Measurements from ENCODE around the gene STIMATE. TPM values are rescaled to one million over a fixed set of nuclear protein-coding genes. Genes with fewer than 3 reads are reported as not detected.

Gene STIMATE
- total RNA-seq, 2 experiments from 2014 or later, result 7.7 to 9.7 TPM

DNA sequence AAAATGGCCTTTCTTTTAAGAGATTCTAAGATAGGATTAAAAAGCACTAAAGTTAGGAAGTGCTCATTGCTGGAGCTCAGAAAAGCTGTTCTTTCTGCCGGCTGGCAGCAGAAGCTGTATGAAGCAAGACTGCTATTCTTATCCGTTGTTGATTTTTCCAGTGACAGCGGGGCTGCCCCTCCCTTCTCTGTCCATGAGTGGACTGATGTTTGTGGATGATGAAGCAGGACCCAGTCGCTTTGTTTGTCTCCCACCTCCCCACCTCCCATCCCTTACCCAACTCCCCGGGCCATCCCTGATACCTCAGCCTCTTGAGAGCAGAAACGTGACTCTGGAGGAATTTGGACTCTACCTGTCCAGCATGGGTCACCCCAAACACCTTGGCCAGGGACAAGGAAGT, 52.2 kb downstream of the STIMATE start:
- no peaks in the 10 kb centered on the region for H3K4me1 Mint-ChIP-seq (ENCODE audit: low read depth)
- H3K9me3 Mint-ChIP-seq, result no peaks in the 10 kb centered on the region
- H3K36me3 Mint-ChIP-seq (ENCODE audit: low read depth), result peaks cover 4% of the 10 kb centered on the region
- CTCF ChIA-PET, result interaction anchor here (0.7 to 2.0 kb wide), 5 partner anchors 48 to 227 kb away, joined by 3 to 8 read pairs (median 5); no protein-coding TSS in a partner anchor
- no peak overlapping the region for H3K4me3 Mint-ChIP-seq
- intact Hi-C loops (cut with micrococcal nuclease), result no loop called here
- H3K27me3 Mint-ChIP-seq (ENCODE audit: low read depth), result no peaks in the 10 kb centered on the region
- no peak overlapping the region for H3K27ac Mint-ChIP-seq
- DNase-seq, result no peak

GRCh38 chr3:52844290-52844975, 52.9 kb downstream of the STIMATE start:
- H3K36me3 Mint-ChIP-seq (ENCODE audit: low read depth), result peaks cover 4% of the 10 kb centered on the region
- no peaks in the 10 kb centered on the region for H3K9me3 Mint-ChIP-seq
- no peak overlapping the region for H3K27ac Mint-ChIP-seq
- H3K4me3 Mint-ChIP-seq, result no peak overlapping the region
- intact Hi-C loops (cut with micrococcal nuclease), result no loop called here
- no peaks in the 10 kb centered on the region for H3K27me3 Mint-ChIP-seq (ENCODE audit: low read depth)
- CTCF ChIA-PET, result interaction anchor here (1.5 to 2.0 kb wide), 4 partner anchors 49 to 227 kb away, joined by 3 to 8 read pairs (median 6); no protein-coding TSS in a partner anchor
- DNase-seq, result no peak
- H3K4me1 Mint-ChIP-seq (ENCODE audit: low read depth), result peaks cover under 1% of the 10 kb centered on the region

- intact Hi-C loops (cut with micrococcal nuclease), result no loop called here
- H3K36me3 Mint-ChIP-seq (ENCODE audit: low read depth), result peaks cover 4% of the 10 kb centered on the region
- no peaks in the 10 kb centered on the region for H3K9me3 Mint-ChIP-seq
- no peak for DNase-seq
- no peaks in the 10 kb centered on the region for H3K27me3 Mint-ChIP-seq (ENCODE audit: low read depth)
- H3K27ac Mint-ChIP-seq, result no peak overlapping the region
- H3K4me1 Mint-ChIP-seq (ENCODE audit: low read depth), result peaks cover 6% of the 10 kb centered on the region
- H3K4me3 Mint-ChIP-seq, result no peak overlapping the region
- CTCF ChIA-PET, result interaction anchor here (0.6 to 1.6 kb wide), 2 partner anchors 10 to 227 kb away, joined by 3 to 5 read pairs; no protein-coding TSS in a partner anchor
These were observed 53.5 kb downstream of the STIMATE start for GRCh38 chr3:52843881-52844280.

- DNase-seq, result no peak
- no peaks in the 10 kb centered on the region for H3K9me3 Mint-ChIP-seq
- H3K4me3 Mint-ChIP-seq, result no peak overlapping the region
- no peaks in the 10 kb centered on the region for H3K27me3 Mint-ChIP-seq (ENCODE audit: low read depth)
- H3K4me1 Mint-ChIP-seq (ENCODE audit: low read depth), result peaks cover 12% of the 10 kb centered on the region
- CTCF ChIA-PET, result interaction anchor here (0.6 to 1.6 kb wide), 2 partner anchors 10 to 228 kb away, joined by 3 to 5 read pairs; no protein-coding TSS in a partner anchor
- H3K27ac Mint-ChIP-seq, result no peak overlapping the region
- H3K36me3 Mint-ChIP-seq (ENCODE audit: low read depth), result peaks cover 4% of the 10 kb centered on the region
- intact Hi-C loops (cut with micrococcal nuclease), result no loop called here
These were observed 54.1 kb downstream of the STIMATE start for GRCh38 chr3:52843108-52843865.

DNA sequence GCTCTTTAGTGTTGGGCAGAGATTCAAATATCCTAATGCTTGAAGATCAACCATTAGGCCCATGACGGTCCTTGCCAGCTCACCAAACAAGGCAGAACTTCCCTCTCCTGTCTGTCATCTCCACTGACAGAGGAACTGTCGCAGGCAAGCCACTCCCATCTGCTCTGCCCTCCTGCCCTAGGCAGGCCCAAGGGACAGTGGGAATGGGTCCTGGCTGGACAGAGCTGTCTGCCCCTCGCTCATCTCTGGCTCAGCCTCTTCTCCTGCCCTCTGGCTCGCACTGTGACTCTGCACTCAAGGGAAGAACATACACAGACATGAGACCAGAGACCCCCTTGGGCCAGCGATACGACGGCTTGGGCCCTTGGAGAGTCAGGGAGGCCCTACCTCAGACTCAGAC, 54.9 kb downstream of the STIMATE start:
- Mint-ChIP-seq H3K27me3 (ENCODE audit: low read depth) (no peaks in the 10 kb centered on the region), H3K27ac (no peak overlapping the region), H3K36me3 (ENCODE audit: low read depth) (peaks cover 3% of the 10 kb centered on the region), H3K4me1 (ENCODE audit: low read depth) (peaks cover 20% of the 10 kb centered on the region), H3K9me3 (no peaks in the 10 kb centered on the region), H3K4me3 (no peak overlapping the region)
- DNase-seq, result no peak
- CTCF ChIA-PET, result no interaction called here
- intact Hi-C loops (cut with micrococcal nuclease), result no loop called here

GRCh38 chr3:52841981-52842340, 55.4 kb downstream of the STIMATE start:
- Mint-ChIP-seq H3K4me3 (no peak overlapping the region), H3K36me3 (ENCODE audit: low read depth) (peaks cover 3% of the 10 kb centered on the region), H3K27ac (no peak overlapping the region), H3K9me3 (no peaks in the 10 kb centered on the region), H3K27me3 (ENCODE audit: low read depth) (no peaks in the 10 kb centered on the region), H3K4me1 (ENCODE audit: low read depth) (peaks cover 20% of the 10 kb centered on the region)
- CTCF ChIA-PET, result no interaction called here
- intact Hi-C loops (cut with micrococcal nuclease), result no loop called here
- no peak for DNase-seq

DNA sequence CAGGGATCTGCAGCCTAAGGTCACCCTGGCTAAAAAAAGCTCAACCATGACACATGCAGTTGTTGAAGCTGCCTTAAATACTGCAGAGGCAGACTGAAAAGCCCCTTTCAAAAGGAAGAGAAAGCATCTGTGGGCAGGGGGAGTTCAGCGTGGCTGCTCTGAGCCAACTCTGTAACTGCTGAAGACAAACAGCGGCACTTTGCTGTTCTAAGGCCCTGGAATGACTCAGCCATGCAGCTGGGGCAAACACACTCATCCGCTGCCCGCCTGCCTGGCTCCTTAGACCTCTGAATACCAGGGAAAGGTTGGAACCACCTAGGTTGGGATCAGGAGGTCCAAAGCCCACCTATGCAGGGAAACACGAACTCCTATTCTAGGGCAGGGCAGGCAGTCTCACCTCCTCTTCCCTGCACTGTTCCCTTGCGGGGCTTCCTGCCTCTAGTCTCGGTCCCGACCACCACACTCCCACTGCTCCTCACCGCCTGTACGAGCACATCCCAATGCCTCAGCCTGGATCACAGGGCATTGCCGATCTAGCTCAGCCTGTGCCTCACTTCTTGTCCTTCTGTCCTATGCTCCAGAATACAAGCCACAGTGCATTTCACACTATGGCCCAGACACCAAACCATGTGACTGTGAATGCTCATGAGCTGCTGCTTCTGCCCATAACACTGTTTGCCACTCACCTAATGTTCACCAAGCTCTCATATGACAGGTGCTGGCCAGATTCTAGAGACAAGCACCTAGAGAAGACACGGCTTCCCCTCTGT, 56.0 kb downstream of the STIMATE start:
- Mint-ChIP-seq H3K27me3 (ENCODE audit: low read depth) (no peaks in the 10 kb centered on the region), H3K9me3 (no peaks in the 10 kb centered on the region), H3K4me3 (no peak overlapping the region), H3K27ac (no peak overlapping the region), H3K36me3 (ENCODE audit: low read depth) (peaks cover 3% of the 10 kb centered on the region), H3K4me1 (ENCODE audit: low read depth) (peaks cover 20% of the 10 kb centered on the region)
- CTCF ChIA-PET, result no interaction called here
- intact Hi-C loops (cut with micrococcal nuclease), result no loop called here
- no peak for DNase-seq

- H3K36me3 Mint-ChIP-seq (ENCODE audit: low read depth), result peaks cover 3% of the 10 kb centered on the region
- intact Hi-C loops (cut with micrococcal nuclease), result no loop called here
- H3K4me1 Mint-ChIP-seq (ENCODE audit: low read depth), result peaks cover 20% of the 10 kb centered on the region
- no peak overlapping the region for H3K27ac Mint-ChIP-seq
- H3K27me3 Mint-ChIP-seq (ENCODE audit: low read depth), result no peaks in the 10 kb centered on the region
- CTCF ChIA-PET, result interaction anchor here (1.0 kb wide), 2 partner anchors 19 to 71 kb away, joined by 3 to 5 read pairs; no protein-coding TSS in a partner anchor
- no peaks in the 10 kb centered on the region for H3K9me3 Mint-ChIP-seq
- no peak for DNase-seq
- H3K4me3 Mint-ChIP-seq, result no peak overlapping the region
These were observed 57.3 kb downstream of the STIMATE start for GRCh38 chr3:52839892-52840545.

- CTCF ChIA-PET, result interaction anchor here (0.5 to 1.9 kb wide), 5 partner anchors 9 to 95 kb away, joined by 3 to 13 read pairs (median 3); no protein-coding TSS in a partner anchor
- intact Hi-C loops (cut with micrococcal nuclease), result no loop called here
These were observed 58.1 kb downstream of the STIMATE start for GRCh38 chr3:52839268-52839575.

GRCh38 chr3:52838561-52839267, 58.6 kb downstream of the STIMATE start:
- Mint-ChIP-seq H3K9me3 (no peaks in the 10 kb centered on the region), H3K27ac (no peak overlapping the region), H3K27me3 (ENCODE audit: low read depth) (no peaks in the 10 kb centered on the region), H3K4me1 (ENCODE audit: low read depth) (peaks cover 20% of the 10 kb centered on the region), H3K4me3 (no peak overlapping the region), H3K36me3 (ENCODE audit: low read depth) (peaks cover 3% of the 10 kb centered on the region)
- DNase-seq, result peak; percentile 24
- CTCF ChIA-PET, result interaction anchor here (0.5 to 1.9 kb wide), 5 partner anchors 10 to 95 kb away, joined by 3 to 13 read pairs (median 5); no protein-coding TSS in a partner anchor
- intact Hi-C loops (cut with micrococcal nuclease), result no loop called here

More at GRCh38 chr3:52839268-52839575, 58.1 kb downstream of the STIMATE start:
- no peak for DNase-seq
- peaks cover 3% of the 10 kb centered on the region for H3K36me3 Mint-ChIP-seq (ENCODE audit: low read depth)
- peaks cover 20% of the 10 kb centered on the region for H3K4me1 Mint-ChIP-seq (ENCODE audit: low read depth)
- no peaks in the 10 kb centered on the region for H3K27me3 Mint-ChIP-seq (ENCODE audit: low read depth)
- no peak overlapping the region for H3K4me3 Mint-ChIP-seq
- no peak overlapping the region for H3K27ac Mint-ChIP-seq
- H3K9me3 Mint-ChIP-seq, result no peaks in the 10 kb centered on the region

GRCh38 chr3:52836986-52837385, 60.4 kb downstream of the STIMATE start:
- H3K36me3 Mint-ChIP-seq (ENCODE audit: low read depth), result peaks cover 3% of the 10 kb centered on the region
- H3K4me1 Mint-ChIP-seq (ENCODE audit: low read depth), result peaks cover 20% of the 10 kb centered on the region
- H3K27ac Mint-ChIP-seq, result no peak overlapping the region
- no peak overlapping the region for H3K4me3 Mint-ChIP-seq
- no peaks in the 10 kb centered on the region for H3K27me3 Mint-ChIP-seq (ENCODE audit: low read depth)
- no peaks in the 10 kb centered on the region for H3K9me3 Mint-ChIP-seq
- CTCF ChIA-PET, result interaction anchor here (0.5 to 1.6 kb wide), 4 partner anchors 11 to 16 kb away, joined by 3 to 12 read pairs (median 4); no protein-coding TSS in a partner anchor
- DNase-seq, result no peak
- intact Hi-C loops (cut with micrococcal nuclease), result no loop called here
